Measurements from ENCODE around the gene UBR4.

UBR4 gene

GRCh38 chr1:19049128-19049768 is 160.8 kb downstream of the UBR4 start:
- DNase-seq, result no peak

- DNase-seq, result no peak
Measured at GRCh38 chr1:19046972-19047731, 162.9 kb downstream of the UBR4 start.

GRCh38 chr1:19045898-19046880 is 163.9 kb downstream of the UBR4 start:
- DNase-seq, result no peak

DNA sequence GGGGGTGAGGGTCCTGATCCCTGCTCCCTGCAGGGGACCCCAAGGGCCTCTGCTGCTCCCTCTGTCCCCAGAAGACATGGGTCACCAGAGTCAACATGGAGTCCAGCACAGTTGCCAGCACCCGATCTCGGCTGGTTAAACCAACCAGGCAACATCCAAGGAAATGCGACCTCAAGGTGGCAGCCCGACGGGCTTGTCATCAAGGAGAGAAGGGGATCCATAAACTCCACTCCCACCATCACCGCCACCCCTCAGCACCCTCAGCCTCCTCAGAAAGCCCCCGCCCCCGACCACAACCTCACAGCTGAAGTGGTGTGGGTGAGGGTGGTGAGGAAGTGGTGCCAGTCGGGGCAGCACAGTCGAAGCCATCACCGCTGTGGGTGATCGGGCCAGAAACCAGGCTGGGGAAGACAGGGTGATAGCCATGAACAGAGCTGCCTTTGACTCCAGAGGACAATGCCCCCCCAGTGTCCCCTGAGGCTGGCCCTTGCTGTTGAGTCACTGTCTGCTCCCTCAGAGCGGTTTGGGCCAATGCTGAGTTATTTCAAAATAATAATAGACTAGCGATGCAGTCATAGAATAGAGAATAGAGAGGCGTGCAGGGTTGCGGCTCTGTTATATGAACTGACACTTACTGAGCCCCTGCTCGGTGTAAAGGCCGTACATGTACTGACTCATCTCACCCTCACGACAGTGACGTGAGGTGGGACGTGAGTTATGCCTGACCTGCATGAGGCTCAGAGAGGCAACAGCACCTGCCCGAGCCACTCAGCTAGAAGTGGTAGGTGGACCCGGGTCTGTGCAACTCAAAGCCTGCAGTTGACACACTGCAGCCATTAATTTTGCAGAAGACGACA is 164.9 kb downstream of the UBR4 start:
- no peak for DNase-seq

DNA sequence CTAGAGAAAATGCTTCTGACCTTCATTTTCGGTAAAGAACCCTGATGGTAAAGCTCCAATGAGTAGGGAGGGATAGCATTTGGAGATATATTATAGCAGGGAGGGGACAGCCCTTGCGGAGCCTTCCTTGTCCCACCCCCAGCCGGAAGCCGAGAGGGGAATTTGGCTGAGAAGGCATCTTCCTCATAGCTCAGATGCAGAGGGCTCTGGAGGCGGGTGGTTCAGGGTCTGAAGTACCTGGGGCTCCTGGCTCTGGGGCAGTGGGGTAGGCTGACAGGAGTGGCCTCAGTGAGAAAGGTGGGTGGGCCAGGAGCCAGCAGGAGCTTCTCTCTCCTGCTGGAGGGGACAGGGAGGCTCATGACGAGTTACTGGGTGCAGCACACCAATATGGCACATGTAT is 165.6 kb downstream of the UBR4 start:
- no peak for DNase-seq

- DNase-seq, result no peak
Measured at GRCh38 chr1:19043579-19044443, 166.3 kb downstream of the UBR4 start.

DNA sequence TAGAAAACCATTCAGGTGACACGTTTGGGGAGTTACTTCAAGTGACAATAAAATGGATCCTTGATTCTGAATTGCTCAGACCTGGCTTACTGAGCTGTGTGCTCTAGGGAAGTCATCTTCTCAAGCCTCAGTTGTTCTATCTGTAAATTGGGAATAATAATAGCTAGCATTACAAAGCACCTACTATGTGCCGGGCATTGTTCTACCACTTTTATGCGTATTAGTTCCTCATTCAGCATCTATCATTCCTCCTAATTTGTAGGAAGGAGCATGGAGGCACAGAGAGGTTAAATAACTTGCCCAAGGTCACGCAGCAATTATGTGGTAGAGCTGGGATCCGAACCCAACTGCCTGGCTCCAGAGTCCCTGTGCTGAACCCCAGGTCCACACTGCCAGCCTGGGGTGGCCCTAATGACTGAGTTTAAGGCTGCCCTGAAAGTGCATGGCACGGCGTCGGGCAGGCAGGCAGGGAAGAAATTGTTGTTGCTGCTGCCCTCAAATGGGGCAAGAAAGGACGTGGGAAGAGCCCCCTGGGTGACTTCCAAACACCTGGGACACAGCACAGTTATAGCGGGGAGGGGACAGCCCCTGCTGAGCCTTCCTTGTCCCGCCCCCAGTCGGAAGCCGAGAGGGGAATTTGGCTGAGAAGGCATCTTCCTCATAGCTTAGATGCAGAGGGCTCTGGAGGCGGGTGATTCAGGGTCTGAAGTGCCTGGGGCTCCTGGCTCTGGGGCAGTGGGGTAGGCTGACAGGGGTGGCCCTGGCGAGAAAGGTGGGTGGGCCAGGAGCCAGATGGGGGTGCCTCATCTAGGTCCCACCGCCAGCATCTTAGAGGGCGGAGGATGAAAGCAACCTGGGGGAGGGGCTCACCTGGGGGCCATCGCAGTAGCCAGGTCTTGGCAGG is 167.1 kb downstream of the UBR4 start:
- DNase-seq, result no peak

- DNase-seq, result no peak
Measured at GRCh38 chr1:19040010-19040680, 169.9 kb downstream of the UBR4 start.

DNA sequence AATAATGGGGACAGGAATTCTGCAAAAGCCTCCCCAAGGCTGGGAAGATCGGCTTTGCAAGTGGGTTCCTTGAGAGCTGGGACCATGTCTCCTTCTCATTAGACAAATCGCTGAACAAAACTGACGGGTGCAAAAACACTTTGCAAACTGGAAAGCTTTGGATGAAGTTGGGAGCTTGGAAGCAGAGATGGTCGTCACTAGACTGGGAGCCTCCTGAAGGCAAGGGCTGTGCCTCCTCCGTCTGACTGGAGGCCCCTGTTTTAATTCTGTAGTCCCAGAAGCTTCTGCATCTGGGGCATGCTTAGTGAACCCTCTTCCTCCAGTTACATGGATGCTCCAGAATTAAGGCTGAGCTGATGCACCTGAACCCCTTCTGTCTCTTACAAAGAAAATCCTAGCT is 171.3 kb downstream of the UBR4 start:
- DNase-seq, result no peak

DNA sequence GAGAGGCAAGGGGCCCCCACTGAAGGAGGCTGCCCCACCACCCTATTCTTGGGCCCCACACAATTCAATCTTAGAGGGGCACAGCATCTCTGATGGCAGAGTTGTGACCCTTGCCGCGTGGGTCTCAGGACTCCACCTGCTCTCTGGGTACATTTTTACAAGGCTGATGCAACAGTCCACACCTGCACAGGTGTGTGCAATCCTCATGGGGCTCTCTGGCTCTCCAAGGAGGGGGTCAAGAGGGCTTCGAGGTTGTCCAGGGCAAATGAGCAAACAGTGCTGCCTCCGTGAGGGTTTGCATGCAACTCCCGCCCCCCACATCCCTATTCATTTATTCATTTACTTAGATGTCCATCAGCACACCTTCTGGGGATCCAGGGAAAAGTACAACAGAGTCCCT is 172.0 kb downstream of the UBR4 start:
- DNase-seq, result no peak

DNA sequence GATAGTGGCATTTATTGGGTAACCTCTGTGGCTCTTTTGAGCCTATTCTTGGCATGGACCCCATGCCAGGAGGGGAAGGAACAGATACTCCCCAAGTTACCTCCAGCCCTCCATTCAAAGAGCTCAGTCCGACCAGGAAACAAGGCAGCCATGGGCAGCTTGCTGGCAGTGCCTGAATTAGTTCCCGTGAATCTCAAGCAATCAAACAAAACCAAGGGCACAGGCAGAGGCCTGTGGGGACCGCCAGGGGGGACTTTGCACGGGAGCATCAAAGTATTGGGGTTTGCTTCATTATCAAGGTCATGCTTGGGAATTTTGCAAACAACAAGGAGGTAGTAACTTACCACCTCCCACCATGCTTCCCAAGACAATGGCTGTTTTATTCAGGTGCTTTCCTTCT is 172.4 kb downstream of the UBR4 start:
- no peak for DNase-seq

DNA sequence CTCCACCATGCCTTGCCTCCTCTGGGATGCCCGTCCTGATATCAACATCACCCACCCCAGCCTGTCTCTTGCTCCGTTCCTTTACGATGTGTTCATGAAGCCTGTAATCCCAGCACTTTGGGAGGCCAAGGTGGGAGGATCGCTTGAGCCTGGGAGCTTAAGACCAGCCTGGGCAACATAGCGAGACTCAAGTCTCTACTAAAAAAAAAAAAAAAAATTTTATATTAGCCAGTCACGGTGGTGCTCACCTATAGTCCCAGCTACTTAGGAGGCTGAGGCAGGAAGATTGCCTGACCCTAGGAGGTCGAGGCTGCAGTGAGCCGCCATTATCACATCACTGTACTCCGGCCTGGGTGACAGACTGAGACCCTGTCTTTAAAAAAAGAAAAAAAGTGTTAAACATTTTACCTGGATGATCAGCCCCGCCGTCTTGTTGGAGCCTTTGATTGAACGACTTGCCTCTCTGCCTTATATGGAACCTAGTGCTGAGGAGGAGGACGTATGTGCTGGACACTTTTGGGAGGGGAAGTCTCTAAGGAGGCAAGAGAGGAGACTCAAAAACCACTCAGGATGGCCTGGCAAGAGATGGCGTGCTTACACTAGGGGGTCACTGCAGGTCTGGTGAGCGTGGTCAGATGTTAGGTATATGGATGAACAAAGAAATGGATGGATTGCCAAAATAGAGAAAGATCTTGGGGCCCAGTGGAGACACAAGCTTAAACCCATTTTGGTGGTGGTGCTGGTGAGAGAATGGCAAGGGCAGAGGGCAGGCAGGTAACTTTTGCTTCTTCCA is 173.1 kb downstream of the UBR4 start:
- DNase-seq, result no peak

DNA sequence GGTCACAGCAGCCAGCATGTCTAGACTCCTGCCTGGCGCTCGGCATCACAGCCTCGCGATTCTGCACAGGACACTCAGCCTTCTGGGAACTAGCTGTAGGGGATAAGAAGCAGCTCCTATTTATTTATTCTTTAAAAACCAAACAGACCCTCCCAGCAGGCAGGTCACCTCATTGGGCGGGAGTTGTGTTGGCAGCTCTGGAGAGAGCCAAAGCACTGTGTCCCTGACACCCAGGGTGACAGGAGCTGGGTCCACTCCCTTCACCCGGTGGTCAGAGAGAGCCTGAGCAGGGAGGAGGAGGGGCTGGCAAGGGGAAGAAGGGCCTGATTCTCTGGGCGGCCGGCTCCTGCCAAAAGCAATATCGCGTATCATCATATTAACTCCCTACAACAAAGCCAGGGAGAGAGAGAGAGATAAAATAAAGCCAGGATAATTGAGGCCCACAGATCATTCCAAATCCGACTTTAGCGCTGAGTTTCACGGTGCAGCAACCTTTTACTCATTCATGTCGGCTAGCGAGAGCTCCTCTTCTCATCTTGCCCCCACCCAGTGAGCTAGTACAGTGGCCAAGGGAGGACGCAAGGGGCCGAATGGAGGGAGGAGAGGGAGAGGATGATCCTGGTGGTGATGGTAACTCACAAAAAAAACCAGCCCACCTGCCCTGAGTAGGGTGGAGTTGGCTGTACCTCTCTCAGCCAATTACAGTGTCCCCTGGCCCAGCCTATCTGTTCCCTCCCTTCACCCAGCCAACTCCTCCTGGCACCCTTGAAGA is 173.8 kb downstream of the UBR4 start:
- DNase-seq, result no peak

- DNase-seq, result no peak
Measured at GRCh38 chr1:19035377-19036040, 174.6 kb downstream of the UBR4 start.

DNA sequence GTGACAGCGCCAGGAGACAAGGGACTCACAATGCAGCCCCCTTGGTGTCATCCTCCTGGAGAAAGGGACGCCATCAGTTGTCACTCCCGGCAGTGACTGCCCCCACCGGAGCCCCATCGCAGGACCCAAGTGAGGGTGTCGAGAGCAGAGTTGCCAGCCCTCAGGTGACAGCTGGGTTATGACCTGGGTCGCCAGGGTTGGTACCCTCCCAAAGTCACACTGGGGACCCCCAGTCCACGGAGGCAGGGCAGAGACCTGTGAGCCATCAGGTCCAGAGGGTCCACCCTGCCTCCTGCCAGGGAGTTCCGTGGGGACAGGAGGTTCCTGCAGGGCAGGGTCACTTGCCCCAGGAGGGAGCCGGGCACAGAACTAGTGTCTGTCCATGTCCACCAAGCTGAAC is 175.3 kb downstream of the UBR4 start:
- DNase-seq, result no peak

- DNase-seq, result no peak
Measured at GRCh38 chr1:19033926-19034680, 176.0 kb downstream of the UBR4 start.

- DNase-seq, result no peak
Measured at GRCh38 chr1:19033515-19033839, 176.6 kb downstream of the UBR4 start.
